GM06990 (cell line): ENCODE data around the gene RNF26.

Experiments
- DNase-seq: peaks from one replicate; pipeline ENCODE4 v3.0.0-alpha.2; 2011; ENCODE audit not compliant: insufficient read length; ENCODE audit errors: extremely low read depth
- H3K27me3 ChIP-seq: replicated peaks from 2 replicates; pipeline ENCODE4 v1.6.0; 2011; ENCODE audit warnings: low read length; ENCODE audit not compliant: control insufficient read depth, insufficient read depth
- H3K36me3 ChIP-seq: 2 replicates; pipeline ENCODE4 v1.5.1; 2011; ENCODE audit warnings: low read length; ENCODE audit not compliant: control insufficient read depth, insufficient read depth
- H3K4me3 ChIP-seq: replicated peaks from 2 replicates; pipeline ENCODE4 v1.5.1; 2011; ENCODE audit warnings: low read depth, mild to moderate bottlenecking, control low read depth, low read length
- TF ChIP-seq, protein P1 (sequence below): IDR thresholded peaks from 2 replicates; pipeline ENCODE4 v1.5.1; 2011; ENCODE audit warnings: low read length, control low read depth, mild to moderate bottlenecking, inconsistent platforms; ENCODE audit not compliant: insufficient read depth, poor library complexity, severe bottlenecking

RNF26 gene

DNA sequence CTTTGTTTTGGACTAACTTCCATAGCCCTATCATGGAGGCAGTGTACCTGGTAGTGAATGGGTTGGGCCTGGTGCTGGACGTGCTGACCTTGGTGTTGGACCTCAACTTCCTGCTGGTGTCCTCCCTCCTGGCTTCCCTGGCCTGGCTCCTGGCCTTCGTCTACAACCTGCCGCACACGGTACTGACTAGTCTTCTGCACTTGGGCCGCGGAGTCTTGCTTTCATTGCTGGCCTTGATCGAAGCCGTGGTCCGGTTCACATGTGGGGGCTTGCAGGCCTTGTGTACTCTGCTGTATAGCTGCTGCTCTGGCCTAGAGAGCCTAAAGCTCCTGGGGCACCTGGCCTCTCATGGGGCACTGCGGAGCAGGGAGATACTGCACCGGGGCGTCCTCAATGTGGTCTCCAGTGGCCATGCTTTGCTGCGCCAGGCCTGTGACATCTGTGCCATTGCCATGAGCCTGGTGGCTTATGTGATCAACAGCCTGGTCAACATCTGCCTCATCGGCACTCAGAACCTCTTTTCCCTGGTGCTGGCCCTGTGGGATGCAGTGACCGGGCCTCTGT, 846 bp downstream of the RNF26 start:
- Histone ChIP-seq H3K27me3 (no peaks in the 10 kb centered on the region), H3K36me3 (peaks cover 5% of the 10 kb centered on the region; the same call in 1 of the 2 replicates), H3K4me3 (peak overlapping the region; percentile 75)
- no peak for DNase-seq
- TF ChIP-seq, protein P1, sequence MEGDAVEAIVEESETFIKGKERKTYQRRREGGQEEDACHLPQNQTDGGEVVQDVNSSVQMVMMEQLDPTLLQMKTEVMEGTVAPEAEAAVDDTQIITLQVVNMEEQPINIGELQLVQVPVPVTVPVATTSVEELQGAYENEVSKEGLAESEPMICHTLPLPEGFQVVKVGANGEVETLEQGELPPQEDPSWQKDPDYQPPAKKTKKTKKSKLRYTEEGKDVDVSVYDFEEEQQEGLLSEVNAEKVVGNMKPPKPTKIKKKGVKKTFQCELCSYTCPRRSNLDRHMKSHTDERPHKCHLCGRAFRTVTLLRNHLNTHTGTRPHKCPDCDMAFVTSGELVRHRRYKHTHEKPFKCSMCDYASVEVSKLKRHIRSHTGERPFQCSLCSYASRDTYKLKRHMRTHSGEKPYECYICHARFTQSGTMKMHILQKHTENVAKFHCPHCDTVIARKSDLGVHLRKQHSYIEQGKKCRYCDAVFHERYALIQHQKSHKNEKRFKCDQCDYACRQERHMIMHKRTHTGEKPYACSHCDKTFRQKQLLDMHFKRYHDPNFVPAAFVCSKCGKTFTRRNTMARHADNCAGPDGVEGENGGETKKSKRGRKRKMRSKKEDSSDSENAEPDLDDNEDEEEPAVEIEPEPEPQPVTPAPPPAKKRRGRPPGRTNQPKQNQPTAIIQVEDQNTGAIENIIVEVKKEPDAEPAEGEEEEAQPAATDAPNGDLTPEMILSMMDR, result no peak

- no peak for DNase-seq
- Histone ChIP-seq H3K27me3 (no peaks in the 10 kb centered on the region; the same call in 1 of the 2 replicates), H3K36me3 (peaks cover 5% of the 10 kb centered on the region; the same call in 1 of the 2 replicates), H3K4me3 (peak overlapping the region; percentile 75)
- TF ChIP-seq, protein P1, result no peak
These were observed 1.6 kb downstream of the RNF26 start for GRCh38 chr11:119335655-119336543.

- Histone ChIP-seq H3K4me3 (no peak overlapping the region), H3K36me3 (peaks cover 5% of the 10 kb centered on the region; the same call in 1 of the 2 replicates), H3K27me3 (no peaks in the 10 kb centered on the region; the same call in 1 of the 2 replicates)
- no peak for DNase-seq
- TF ChIP-seq, protein P1, result no peak
These were observed 2.6 kb downstream of the RNF26 start for GRCh38 chr11:119336744-119337469.

DNA sequence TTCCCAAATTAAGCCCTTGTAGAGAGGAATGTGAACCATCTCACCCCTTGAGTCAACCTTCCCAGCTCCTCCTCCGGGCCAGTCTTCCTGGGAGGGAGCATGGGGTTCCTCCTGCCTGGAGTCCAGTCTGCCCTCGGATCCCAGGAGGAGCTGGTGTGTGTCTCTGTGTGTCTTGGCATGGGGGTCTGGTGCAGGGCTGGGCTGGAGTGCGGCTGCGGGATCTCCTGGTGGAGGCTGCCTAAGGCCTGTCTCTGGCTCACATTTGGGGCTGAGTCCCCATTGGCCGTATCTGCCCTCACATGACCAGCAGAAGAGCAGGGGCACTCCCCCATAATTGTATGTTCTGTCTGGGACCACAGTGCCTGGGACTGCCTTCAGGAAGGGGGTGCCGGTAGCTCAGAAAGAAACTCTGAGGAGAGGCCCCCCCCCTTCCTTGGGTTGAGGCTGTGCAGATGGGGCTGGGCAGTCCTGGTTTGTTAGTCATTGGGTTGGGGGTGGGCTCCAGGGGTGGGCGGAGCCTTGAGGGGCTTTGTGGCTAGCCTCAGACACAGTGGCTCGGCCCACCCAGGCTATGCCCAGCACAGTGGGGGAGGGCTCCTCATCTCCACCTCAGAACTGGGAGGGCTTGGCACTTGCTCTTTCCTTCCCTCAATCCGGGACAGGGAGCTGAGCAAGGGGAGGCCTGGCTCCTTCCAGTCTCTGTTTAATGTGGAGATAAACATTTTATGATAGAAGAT, 3.4 kb downstream of the RNF26 start:
- DNase-seq, result no peak
- Histone ChIP-seq H3K27me3 (no peaks in the 10 kb centered on the region; the same call in 1 of the 2 replicates), H3K4me3 (no peak overlapping the region), H3K36me3 (peaks cover 5% of the 10 kb centered on the region; the same call in 1 of the 2 replicates)
- TF ChIP-seq, protein P1, result no peak

- H3K4me3 ChIP-seq, result no peak overlapping the region
- TF ChIP-seq, protein P1, result peak; percentile 85
These were observed 4.1 kb downstream of the RNF26 start for GRCh38 chr11:119338318-119338890.

More at GRCh38 chr11:119338318-119338890, 4.1 kb downstream of the RNF26 start:
- DNase-seq, result no peak
- peaks cover 5% of the 10 kb centered on the region; the same call in 1 of the 2 replicates for H3K36me3 ChIP-seq
- H3K27me3 ChIP-seq, result no peaks in the 10 kb centered on the region; the same call in 1 of the 2 replicates
